Left cardiac atrium (tissue), 4 donors: ENCODE results near the gene CCDC89. TPM values are rescaled to one million over a fixed set of nuclear protein-coding genes. Genes with fewer than 3 reads are reported as not detected.
"Not testable (repeated sequence)": the region's sequence is repeated elsewhere in the genome, so short reads cannot be mapped to it uniquely, and the experiment has no call there.

Experiments
- ATAC-seq, 2 donors: fragments of 200-7000 bp; cut with Tn5 transposase; one replicate each; pipeline ENCODE4 v1.9.1; 2020; ENCODE audit warnings: mild to moderate bottlenecking in 2 of 2, moderate library complexity in 2 of 2
- DNase-seq: peaks from one replicate; pipeline ENCODE4 v3.0.0-alpha.2; 2020
- intact Hi-C, 2 donors: fragments of 100-400 bp; cut with DNase I; formaldehyde crosslinking; loops; one replicate each; pipeline versions ENCODE4 v1.14.1 to v1.15.1; 2022 to 2023
- total RNA-seq, 2 donors: library from RNA; stranded (reverse); fragmentation: NEBNext Ultra II Directional; extraction: Animal tissue kit (Norgen Biotek cat#: 25700); gene quantifications; one replicate each; pipeline ENCODE4 v1.2.1, GENCODE V29; 2021
- donor health status: DM: no; HTN: yes; CAD: no.
- donor health status: DM: no; HTN: yes; CAD: no; lungs with severe emphysema.
- donor health status: DM: yes; HTN: yes; CAD: no.
- donor health status: Dilated cardiomyopathy.

Gene CCDC89
- total RNA-seq, 2 donors from 2014 or later: 0.39 to 1.0 TPM

DNA sequence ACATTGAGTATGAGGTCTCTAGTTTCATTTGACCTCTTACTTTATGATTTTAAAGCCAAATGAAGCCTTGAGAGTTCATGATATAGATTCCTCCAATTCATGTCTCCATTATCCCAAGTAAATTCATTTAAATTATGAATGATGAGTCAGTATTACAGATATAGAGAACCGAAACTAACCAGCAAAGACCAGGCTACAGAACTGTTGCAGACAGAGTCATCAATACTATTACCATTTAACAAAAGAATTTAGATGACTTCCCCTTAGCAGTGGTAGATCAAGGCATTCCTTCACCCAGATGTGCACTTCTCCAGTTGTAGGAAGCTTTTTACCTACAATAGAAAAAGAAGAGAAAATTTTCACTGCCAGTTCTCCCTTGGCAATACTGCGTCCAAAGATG is 11.8 kb upstream of the CCDC89 start:
- intact Hi-C loops: loop anchor here (5.0 to 10.0 kb wide), 2 partner anchors 125 to 127 kb away; no protein-coding TSS in a partner anchor
- ATAC-seq: no peak
- no peak for DNase-seq

DNA sequence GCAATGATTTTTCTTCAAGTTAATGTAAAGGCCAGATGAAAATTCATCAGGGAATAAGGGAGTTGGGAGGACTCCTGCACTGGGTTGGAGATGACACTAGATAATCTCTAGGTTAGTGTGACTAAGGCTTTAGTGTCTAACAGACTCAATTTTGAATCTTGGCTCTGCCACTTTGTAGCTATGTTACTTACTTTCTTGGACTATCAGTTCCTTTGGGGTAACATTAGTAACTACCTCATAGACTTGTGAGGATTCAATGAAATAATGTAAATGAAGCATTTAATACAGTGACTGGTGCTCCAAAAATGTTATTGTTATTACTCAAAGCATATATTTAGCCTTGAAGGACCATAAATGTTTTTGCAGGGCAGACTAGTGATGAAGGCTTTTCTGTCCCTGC is 9.6 kb upstream of the CCDC89 start:
- intact Hi-C loops: loop anchor here (5.0 to 10.0 kb wide), 2 partner anchors 127 to 129 kb away; no protein-coding TSS in a partner anchor
- ATAC-seq: no peak

DNA sequence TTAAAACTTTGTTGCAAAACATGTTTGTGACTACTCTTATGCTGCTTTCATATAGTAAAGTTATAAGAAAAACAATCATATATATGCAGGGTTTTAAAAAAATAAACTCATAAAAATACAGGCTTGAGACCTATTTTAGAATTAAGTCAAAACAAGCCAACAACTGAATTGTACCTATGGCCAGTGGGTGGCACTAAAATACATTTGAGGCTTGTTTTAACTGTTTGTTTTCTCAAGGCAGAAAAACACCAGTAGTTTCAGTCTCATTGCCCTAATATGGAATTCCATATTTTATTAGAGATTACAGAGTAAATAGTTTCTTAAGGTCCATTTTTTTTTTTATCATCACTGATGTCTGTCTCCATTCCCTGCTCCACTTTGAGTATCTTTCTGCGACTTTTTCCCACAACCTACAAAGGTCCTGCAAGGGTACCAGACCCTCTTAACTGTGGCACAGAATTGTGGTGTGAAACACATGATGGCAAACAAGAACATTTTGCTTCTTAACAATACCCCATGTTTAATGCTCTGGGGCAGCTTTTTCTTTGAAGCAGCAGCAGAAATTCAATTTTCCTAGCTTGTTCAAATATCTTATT is 8.5 kb upstream of the CCDC89 start:
- intact Hi-C loops: loop anchor here in 1 of 2 donors (10.0 kb wide), 1 partner anchor 130 kb away; no protein-coding TSS in a partner anchor
- no peak for ATAC-seq

More for the DNA sequence above, 9.6 kb upstream of the CCDC89 start:
- DNase-seq: no peak

GRCh38 chr11:85685125-85685819 is 723 bp downstream of the CCDC89 start:
- ATAC-seq (peak; percentile 12 to 38), DNase-seq (no peak)
- intact Hi-C loops: no loop called here

More for the DNA sequence above, 8.5 kb upstream of the CCDC89 start:
- no peak for DNase-seq

GRCh38 chr11:85682330-85683305 is 3.4 kb downstream of the CCDC89 start:
- ATAC-seq: peak in 1 of 2 donors; percentile 68
- DNase-seq: peak; percentile 85
- intact Hi-C loops: no loop called here

DNA sequence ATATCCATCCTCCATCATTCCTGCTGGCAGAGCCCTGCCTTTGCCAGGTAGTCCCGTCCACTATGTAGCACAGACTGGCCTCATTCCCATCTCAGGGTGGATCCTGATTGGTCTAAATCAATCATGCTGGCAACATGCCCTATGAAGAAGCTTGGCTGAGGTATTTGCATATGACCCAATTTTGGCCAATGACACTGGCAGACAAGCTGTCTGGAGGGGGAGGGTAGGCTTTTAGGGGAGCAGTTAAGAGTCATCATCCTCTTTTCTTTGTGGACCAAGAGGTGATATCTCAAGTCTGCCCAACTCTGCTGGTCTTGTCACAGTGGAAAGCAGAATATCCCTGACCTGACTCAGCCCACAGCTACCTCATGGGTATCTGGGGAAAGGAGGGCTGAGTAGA is 5.1 kb downstream of the CCDC89 start:
- no peak for DNase-seq
- no peak for ATAC-seq
- intact Hi-C loops: no loop called here

DNA sequence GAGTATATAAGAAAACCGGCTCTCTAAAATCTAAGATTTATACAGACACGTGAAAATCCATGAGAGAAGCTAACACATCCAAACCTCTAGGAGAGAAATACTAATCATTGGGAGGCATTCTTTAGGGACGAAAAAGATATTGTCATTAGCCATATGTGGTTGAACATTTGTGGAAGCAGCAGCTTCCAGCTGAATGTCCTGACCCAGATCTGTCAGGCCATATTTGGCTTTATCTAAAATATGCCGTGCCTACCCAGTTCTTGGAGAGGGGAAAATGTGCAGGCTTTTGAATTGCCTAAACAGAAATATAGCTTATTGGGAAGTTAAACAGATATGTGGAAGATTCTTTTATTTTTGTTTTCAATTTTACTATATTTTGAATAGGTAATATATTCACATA is 6.4 kb downstream of the CCDC89 start:
- intact Hi-C loops: no loop called here
- ATAC-seq (no peak), DNase-seq (no peak)

DNA sequence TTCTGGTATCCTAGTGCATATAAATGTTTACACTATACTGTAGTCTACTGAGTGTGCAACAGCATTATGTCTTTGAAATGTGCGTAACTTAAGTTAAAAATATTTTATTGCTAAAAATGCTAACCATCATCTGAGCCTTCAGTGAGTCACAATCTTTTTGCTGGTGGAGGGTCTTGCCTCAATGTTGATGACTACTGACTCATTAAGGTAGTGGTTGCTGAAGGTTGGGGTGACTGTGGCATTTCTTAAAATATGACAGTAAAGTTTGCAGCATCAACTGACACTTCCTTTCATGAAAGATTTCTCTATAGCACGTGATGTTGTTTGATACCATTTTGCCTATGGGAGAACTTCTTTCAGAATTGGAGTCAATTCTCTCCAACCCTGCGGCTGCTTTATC is 12.6 kb downstream of the CCDC89 start:
- ATAC-seq (no peak), DNase-seq (no peak)
- intact Hi-C loops: no loop called here

DNA sequence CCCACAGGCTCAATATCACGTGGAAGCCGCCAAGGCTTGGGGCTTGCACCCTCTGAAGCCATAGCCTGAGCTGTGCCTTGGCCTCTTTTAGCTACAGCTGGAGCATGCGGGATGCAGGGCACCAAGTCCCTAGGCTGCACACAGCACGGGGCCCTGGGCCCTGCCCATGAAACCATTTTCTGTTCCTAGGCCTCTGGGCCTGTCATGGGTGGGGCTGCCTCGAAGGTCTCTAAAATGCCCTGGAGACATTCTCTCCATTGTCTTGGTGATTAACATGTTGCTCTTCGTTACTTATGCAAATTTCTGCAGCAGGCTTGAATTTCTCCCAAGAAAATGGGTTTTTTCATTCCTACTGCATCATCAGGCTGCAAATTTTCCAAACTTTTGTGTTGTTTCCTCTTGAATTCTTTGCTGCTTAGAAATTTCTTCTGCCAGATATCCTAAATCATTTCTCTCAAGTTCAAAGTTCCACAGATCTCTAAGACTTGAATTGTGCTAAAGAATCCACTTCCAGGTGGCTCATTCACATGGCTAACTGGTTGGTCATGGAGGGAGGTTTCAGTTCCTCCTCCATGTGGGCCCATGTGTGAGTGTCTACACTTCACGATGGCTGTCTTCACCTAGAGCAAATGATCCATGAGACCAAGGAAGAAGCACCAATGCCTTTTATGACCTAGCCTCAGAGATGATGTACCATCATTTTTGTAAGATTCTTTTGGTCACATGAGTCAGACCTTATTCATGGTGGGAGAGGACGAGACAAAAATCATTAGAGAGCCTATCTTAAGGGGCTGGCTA is 13.7 kb downstream of the CCDC89 start:
- DNase-seq: no peak
- intact Hi-C loops: no loop called here

DNA sequence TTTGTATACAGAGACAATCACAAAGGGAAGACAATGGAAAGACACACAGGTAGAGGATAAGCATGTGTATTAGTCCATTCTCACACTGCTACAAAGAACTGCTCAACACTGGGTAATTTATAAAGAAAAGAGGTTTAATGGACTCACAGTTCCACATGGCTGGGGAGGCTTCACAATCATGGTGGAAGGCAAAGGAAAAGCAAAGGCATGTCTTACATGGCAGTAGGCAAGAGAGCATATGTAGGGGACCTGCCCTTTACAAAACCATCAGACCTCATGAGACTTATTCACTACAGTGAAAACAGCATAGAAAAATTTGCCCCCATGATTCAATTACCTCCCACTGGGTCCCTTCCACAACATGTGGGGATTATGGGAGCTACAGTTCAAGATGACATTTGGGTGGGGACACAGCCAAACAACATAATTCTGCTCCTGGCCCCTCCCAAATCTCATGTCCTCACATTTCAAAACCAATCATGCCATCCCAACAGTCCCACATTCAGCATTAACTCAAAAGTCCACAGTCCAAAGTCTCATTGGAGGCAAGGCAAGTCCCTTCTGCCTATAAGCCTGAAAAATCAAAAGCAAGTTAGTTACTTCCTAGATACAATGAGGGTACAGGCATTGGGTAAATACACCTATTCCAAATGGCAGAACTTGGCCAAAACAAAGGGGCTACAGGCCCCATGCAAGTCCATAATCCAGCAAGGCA is 14.9 kb downstream of the CCDC89 start:
- ATAC-seq, DNase-seq, intact Hi-C loops: not testable (repeated sequence)

More for the DNA sequence above, 13.7 kb downstream of the CCDC89 start:
- ATAC-seq: no peak

DNA sequence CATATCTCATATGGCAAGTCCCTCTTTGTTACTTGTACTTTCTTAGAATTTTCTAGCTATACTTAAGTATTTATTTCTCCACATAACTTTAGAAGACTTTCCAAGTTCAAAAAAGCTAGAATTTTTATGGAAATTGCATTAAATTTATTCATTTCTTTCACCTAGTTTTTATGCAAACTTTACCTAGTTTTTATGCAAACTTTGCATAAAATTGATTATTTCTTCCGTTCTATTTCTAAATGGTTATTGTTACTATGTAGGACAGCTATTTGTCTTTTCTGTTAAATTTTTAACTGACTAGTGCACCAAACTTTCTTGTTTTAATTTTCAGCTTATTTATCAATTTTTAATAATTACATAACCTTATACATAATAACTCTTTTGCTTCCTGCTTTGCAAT is 17.8 kb downstream of the CCDC89 start:
- intact Hi-C loops: no loop called here
- ATAC-seq (no peak), DNase-seq (no peak)

GRCh38 chr11:85666687-85667086 is 19.3 kb downstream of the CCDC89 start:
- no peak for ATAC-seq
- intact Hi-C loops: no loop called here
- no peak for DNase-seq

DNA sequence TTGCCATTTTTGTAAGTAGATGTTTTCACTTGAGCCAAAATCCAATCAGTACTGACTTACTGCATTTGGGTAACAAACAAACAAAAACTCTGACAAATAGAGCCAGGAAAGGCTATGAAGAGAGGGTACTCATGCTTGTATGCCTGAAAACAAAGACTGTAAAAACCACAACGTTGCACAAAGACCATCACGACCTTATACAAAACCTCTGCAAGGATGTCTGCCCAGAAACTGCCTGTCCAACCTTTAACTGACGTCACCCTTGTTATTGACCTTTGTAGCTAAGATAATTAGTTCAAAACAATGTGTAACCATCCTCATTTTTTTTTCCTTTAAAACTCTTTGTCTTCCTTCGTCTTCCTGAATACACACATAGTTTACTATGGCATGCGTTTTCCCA is 20.3 kb downstream of the CCDC89 start:
- no peak for ATAC-seq
- intact Hi-C loops: no loop called here

DNA sequence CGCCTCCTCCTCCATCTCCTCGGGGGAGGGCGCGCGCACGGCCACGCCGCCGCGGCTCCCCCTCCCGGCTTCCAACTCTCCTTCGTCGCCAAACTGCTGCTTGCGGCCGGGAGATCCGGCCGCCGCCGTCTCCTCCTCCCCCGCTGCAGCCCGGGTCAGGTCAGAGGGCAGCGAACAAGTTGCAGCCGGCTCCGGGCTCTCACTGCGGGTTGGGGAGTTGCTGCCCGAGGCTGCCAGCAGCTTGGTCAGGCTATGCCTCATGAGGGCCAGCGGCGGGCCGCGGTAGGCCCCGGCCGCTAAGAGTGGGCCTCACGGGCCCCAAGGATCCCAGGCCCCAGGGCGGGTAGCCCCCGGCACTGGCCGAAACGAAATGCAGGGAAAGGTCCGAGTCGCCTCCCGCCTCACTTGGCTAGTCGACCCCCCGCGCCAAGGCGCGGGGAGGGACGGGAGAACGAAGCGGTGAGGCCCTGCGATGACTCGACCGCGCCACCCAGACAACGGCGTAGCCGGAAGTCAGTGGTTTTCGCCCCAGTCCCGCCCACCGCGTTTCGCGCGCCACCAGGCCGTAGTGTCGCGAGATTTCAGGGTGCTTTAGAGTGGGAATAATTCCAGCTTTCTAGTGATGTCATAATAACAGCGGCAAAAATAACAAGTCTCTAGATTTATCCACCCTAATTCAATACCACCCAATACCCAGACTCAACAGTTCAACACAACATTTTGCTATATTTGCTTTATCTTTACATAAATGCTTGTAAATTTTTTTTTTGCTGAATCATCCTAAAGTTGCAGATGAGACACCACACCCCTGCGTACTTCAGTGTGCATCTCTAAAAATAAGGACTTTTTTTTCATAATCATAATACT is 21.1 kb downstream of the CCDC89 start, which contains the start of gene CREBZF:
TSS of gene CREBZF (minus strand) at position 515 of the 867 bp plus-strand sequence. CDS start at position 261, 254 bp downstream.
- intact Hi-C loops: no loop called here
- DNase-seq (peak; percentile 94), ATAC-seq (peak; percentile 97)

More for the DNA sequence above, 20.3 kb downstream of the CCDC89 start:
- no peak for DNase-seq

DNA sequence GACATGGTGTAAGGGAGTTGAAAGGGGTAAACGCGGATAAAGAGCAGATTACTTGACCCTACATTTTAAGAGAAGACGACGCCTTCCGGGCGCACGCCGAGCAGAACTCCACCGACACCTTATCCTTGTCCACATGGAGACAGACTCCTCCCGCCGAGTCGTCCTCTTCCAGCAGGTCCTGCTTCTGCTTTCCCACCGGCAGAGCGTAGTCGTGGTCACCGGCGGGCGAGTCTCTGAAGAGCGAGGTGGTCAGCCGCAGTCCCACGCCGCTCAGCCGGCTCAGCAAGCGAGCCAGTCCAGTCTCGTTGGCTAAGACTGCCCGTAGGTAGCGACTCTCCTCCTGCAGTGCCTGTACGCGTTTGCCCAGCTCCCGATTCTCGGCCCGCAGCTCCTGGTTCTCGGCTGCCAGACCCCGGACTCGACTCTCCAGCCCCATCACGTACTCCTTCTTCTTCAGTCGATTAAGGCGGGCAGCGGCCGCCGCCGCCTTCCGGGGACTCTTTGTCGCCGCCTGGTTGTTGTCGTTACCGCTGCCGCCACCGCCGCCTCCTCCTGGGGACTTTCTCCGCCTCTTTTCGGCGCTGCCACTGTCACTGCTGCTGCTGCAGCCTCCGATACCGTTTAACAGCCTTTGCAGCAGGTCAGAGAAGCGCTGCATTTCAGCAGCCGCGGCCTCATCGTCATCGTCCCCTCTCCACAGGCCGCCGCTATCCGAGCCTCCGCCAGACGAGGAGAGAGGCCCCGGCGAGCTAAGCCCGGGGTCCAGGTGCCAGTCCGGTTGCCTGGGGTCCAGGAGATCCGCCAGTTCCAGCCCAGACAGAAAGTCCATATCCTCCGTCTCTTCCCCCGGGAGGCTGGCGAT is 22.0 kb downstream of the CCDC89 start:
- DNase-seq (peak; percentile 83), ATAC-seq (peak; percentile 71 to 77)
- intact Hi-C loops: no loop called here

GRCh38 chr11:85663080-85663752 is 22.8 kb downstream of the CCDC89 start:
- intact Hi-C loops: no loop called here
- DNase-seq (no peak), ATAC-seq (no peak)
